IMR-90 (cell line): ENCODE data around the gene DGKG.

Experiments
- CTCF ChIP-seq: conservative IDR thresholded peaks from 2 replicates; pipeline ENCODE4 v1.5.1; 2012; ENCODE audit warnings: mild to moderate bottlenecking, low read depth, low read length, improper control_type of control experiment
- MAZ ChIP-seq: IDR thresholded peaks from 2 replicates; pipeline ENCODE4 v1.6.1; 2012; ENCODE audit warnings: low read depth, mild to moderate bottlenecking, low read length, improper control_type of control experiment, moderate library complexity, borderline replicate concordance
- MXI1 ChIP-seq: IDR thresholded peaks from 2 replicates; pipeline ENCODE4 v1.6.1; 2012; ENCODE audit warnings: low read depth, mild to moderate bottlenecking, low read length, moderate library complexity, borderline replicate concordance
- POLR2A ChIP-seq: IDR thresholded peaks from 2 replicates; pipeline ENCODE4 v1.6.1; 2012; ENCODE audit warnings: mild to moderate bottlenecking, low read depth, low read length
- RAD21 ChIP-seq: IDR thresholded peaks from 2 replicates; pipeline ENCODE4 v1.6.1; 2012; ENCODE audit warnings: low read length, improper control_type of control experiment
- USF2 ChIP-seq: fragments of 150-350 bp; IDR thresholded peaks from 2 replicates; pipeline ENCODE4 v1.6.1; 2017; ENCODE audit warnings: mild to moderate bottlenecking, antibody characterized with exemption, low read length, low read depth

GRCh38 chr3:186248850-186249249 is 113.2 kb downstream of the DGKG start:
- TF ChIP-seq CTCF (no peak), POLR2A (no peak), USF2 (no peak), MXI1 (no peak), RAD21 (no peak), MAZ (no peak)
